Pancreas (tissue), 10 donors: ENCODE results near the gene BFSP2. TPM values are rescaled to one million over a fixed set of nuclear protein-coding genes. Genes with fewer than 3 reads are reported as not detected.

Experiments used
- ATAC-seq, 4 donors: fragments of 200-7000 bp; cut with Tn5 transposase; one replicate each; pipeline versions ENCODE4 v1.8.0 to v1.9.1; 2020; ENCODE audit warnings: mild to moderate bottlenecking in 4 of 4, moderate library complexity in 4 of 4
- DNase-seq, 6 donors: peaks; one replicate each; pipeline ENCODE4 v3.0.0-alpha.2; 2020
- FAIRE-seq: peaks from 2 replicates; lab custom pipeline; 2012; peaks lifted over from hg19 to GRCh38; lab: Jason Lieb, UNC
- H3K27ac ChIP-seq, 4 donors: fragments of 200-600 bp; sonication (generic); 1 replicate in 3 of 4; 2 replicates in 1 of 4; pipeline versions ENCODE4 v1.5.0 to v1.8.0; 2020
- H3K27me3 ChIP-seq, 4 donors: fragments of 200-600 bp; one replicate each; pipeline ENCODE4 v1.8.0; 2021
- H3K36me3 ChIP-seq, 3 donors: fragments of 200-600 bp; sonication (generic) in 1 of 3; one replicate each; pipeline versions ENCODE4 v1.5.0 to v1.8.0; 2020 to 2021
- H3K4me1 ChIP-seq, 3 donors: fragments of 200-600 bp; one replicate each; pipeline ENCODE4 v1.8.0; 2021
- H3K4me3 ChIP-seq, 4 donors: fragments of 200-600 bp; sonication (generic) in 2 of 4; one replicate each; pipeline versions ENCODE4 v1.5.0 to v1.8.0; 2020 to 2021
- H3K9me3 ChIP-seq, 4 donors: fragments of 200-600 bp; one replicate each; pipeline ENCODE4 v1.8.0; 2021
- CTCF ChIP-seq, 4 donors: fragments of 200-600 bp; sonication (generic) in 3 of 4; IDR thresholded peaks; one replicate each; pipeline versions ENCODE4 v1.5.0 to v1.8.0; 2021; ENCODE audit warnings: antibody characterized with exemption in 4 of 4
- WGBS, 2 donors: extraction: QIAGEN DNeasy Blood & Tissue Kit; methylation state at CpG; one replicate each; pipeline ENCODE4 v1.1.7; 2013; 5-methylcytosine and 5-hydroxymethylcytosine counted together
- intact Hi-C, 3 donors: fragments of 100-400 bp; cut with DNase I; formaldehyde crosslinking; loops; one replicate each; pipeline versions ENCODE4 v1.11.1 to v1.14.2; 2022
- polyA plus RNA-seq, 2 donors: library from polyadenylated mRNA; stranded (reverse); fragments of 200-250 nt; gene quantifications; one replicate each; pipeline ENCODE4 v1.2.3, GENCODE V29; 2013
- total RNA-seq, 6 donors: library from RNA; stranded (reverse); fragmentation: NEBNext Ultra II Directional in 4 of 6; extraction: Animal tissue kit (Norgen Biotek cat#: 25700) in 4 of 6; gene quantifications; one replicate each; pipeline versions ENCODE4 v1.2.1 to v1.2.4, GENCODE V29; 2021 to 2023
- donor health status: healthy with polysubstance abuse.
- donor health status: DM: no; HTN: no; CAD: no; lungs with moderate emphysema.
- donor health status: DM: no; HTN: no; CAD: no.
- donor health status: control.
- donor health status: control.
- donor health status: Bipolar disorder and iron deficiency.
- donor health status: DM: yes; HTN: yes; CAD: no.
- donor health status: DM: no; HTN: no; CAD: no.
- donor health status: DM: no; HTN: no; CAD: no.
- donor health status: DM: yes; HTN: yes; CAD: no.

BFSP2 gene
- total and polyA plus RNA-seq, 8 donors: not detected

- intact Hi-C loops: loop anchor here in 2 of 3 donors (10.0 kb wide), 2 partner anchors 337 to 657 kb away; partner anchors contain the start of gene NPHP3 (in 1 of the 2)
Measured at GRCh38 chr3:133381346-133382109, 18.3 kb upstream of the BFSP2 start.

GRCh38 chr3:133383175-133383574, 16.7 kb upstream of the BFSP2 start:
- Histone ChIP-seq H3K27me3 (no peaks in the 10 kb centered on the region), H3K27ac (no peak overlapping the region), H3K4me3 (no peak overlapping the region), H3K9me3 (no peaks in the 10 kb centered on the region), H3K4me1 (peaks cover 6 to 14% (median 10%) of the 10 kb centered on the region in 3 donors), H3K36me3 (no peaks in the 10 kb centered on the region)
- peak in 3 of 6 donors; percentile 37 to 67 (median 47) for DNase-seq
- FAIRE-seq: no peak
- peak; percentile 69 to 85 (median 78) for ATAC-seq
- WGBS, 2 donors: 58 to 60% methylated on average over 3 of the region's 3 CpGs
- no peak for TF ChIP-seq CTCF (IDR thresholded peaks at IDR 0.05)
- intact Hi-C loops: loop anchor here in 2 of 3 donors (10.0 kb wide), 2 partner anchors 338 to 658 kb away; partner anchors contain the start of gene NPHP3 (in 1 of the 2)

More at GRCh38 chr3:133381346-133382109, 18.3 kb upstream of the BFSP2 start:
- TF ChIP-seq CTCF (IDR thresholded peaks at IDR 0.05): no peak
- FAIRE-seq (no peak), ATAC-seq (peak; percentile 53 to 79 (median 73)), DNase-seq (peak in 2 of 6 donors; percentile 29 to 43)
- no peak overlapping the region for H3K27ac ChIP-seq
- peaks cover 6 to 14% (median 10%) of the 10 kb centered on the region in 3 donors for H3K4me1 ChIP-seq
- H3K9me3 ChIP-seq: no peaks in the 10 kb centered on the region
- H3K36me3 ChIP-seq: no peaks in the 10 kb centered on the region
- H3K4me3 ChIP-seq: no peak overlapping the region
- H3K27me3 ChIP-seq: no peaks in the 10 kb centered on the region
- 27 to 29% methylated on average over 4 of the region's 4 CpGs for WGBS, 2 donors

GRCh38 chr3:133383741-133384140, 16.1 kb upstream of the BFSP2 start:
- no peak for ATAC-seq
- WGBS, 2 donors: 77 to 80% methylated on average over 5 of the region's 5 CpGs
- intact Hi-C loops: loop anchor here in 2 of 3 donors (10.0 kb wide), 2 partner anchors 339 to 659 kb away; partner anchors contain the start of gene NPHP3 (in 1 of the 2)
- H3K27me3 ChIP-seq: no peaks in the 10 kb centered on the region
- H3K4me1 ChIP-seq: peaks cover 6 to 14% (median 10%) of the 10 kb centered on the region in 3 donors
- H3K4me3 ChIP-seq: no peak overlapping the region
- H3K9me3 ChIP-seq: no peaks in the 10 kb centered on the region
- H3K27ac ChIP-seq: no peak overlapping the region
- no peak for TF ChIP-seq CTCF (IDR thresholded peaks at IDR 0.05)
- no peak for FAIRE-seq
- no peak for DNase-seq
- H3K36me3 ChIP-seq: no peaks in the 10 kb centered on the region

- ATAC-seq (peak; percentile 74 to 90 (median 88)), FAIRE-seq (no peak), DNase-seq (peak; percentile 52 to 78 (median 67))
- Histone ChIP-seq H3K36me3 (no peaks in the 10 kb centered on the region), H3K27me3 (no peaks in the 10 kb centered on the region), H3K4me3 (no peak overlapping the region), H3K27ac (no peak overlapping the region), H3K9me3 (no peaks in the 10 kb centered on the region), H3K4me1 (peaks cover 6 to 14% (median 10%) of the 10 kb centered on the region in 3 donors)
- WGBS, 2 donors: 18 to 21% methylated on average over 13 of the region's 13 CpGs
- TF ChIP-seq CTCF (IDR thresholded peaks at IDR 0.05): peak; percentile 15 to 70 (median 66)
- intact Hi-C loops: loop anchor here in 2 of 3 donors (10.0 kb wide), 2 partner anchors 340 to 660 kb away; partner anchors contain the start of gene NPHP3 (in 1 of the 2)
Measured at GRCh38 chr3:133384331-133385027, 15.4 kb upstream of the BFSP2 start.
